GM18526 (cell line): ENCODE data around the gene CFAP43.

ENCODE experiments used
- POLR2A ChIP-seq: IDR thresholded peaks from 3 replicates; pipeline ENCODE4 v1.6.1; 2011; ENCODE audit not compliant: insufficient read length; ENCODE audit errors: extremely low read depth

The CFAP43 gene

GRCh38 chr10:104259999-104260774 lies 28.0 kb upstream of the CFAP43 start:
- TF ChIP-seq POLR2A: no peak

- no peak for TF ChIP-seq POLR2A
Observed at GRCh38 chr10:104259456-104259855, 27.3 kb upstream of the CFAP43 start.

- no peak for TF ChIP-seq POLR2A
Observed at GRCh38 chr10:104258209-104258608, 26.0 kb upstream of the CFAP43 start.

GRCh38 chr10:104257235-104257634 lies 25.1 kb upstream of the CFAP43 start:
- TF ChIP-seq POLR2A: no peak

- TF ChIP-seq POLR2A: no peak
Observed at GRCh38 chr10:104256335-104256961, 24.3 kb upstream of the CFAP43 start.

- no peak for TF ChIP-seq POLR2A
Observed at GRCh38 chr10:104255311-104255981, 23.3 kb upstream of the CFAP43 start.

GRCh38 chr10:104254493-104255310 lies 22.5 kb upstream of the CFAP43 start, which contains the start of gene GSTO1:
Gene GSTO1, plus strand, starts transcription at chr10:104254892. Its CDS starts 37 bp downstream, at chr10:104254929.
- TF ChIP-seq POLR2A: peak; percentile 84

GRCh38 chr10:104253606-104254410 lies 21.6 kb upstream of the CFAP43 start:
- TF ChIP-seq POLR2A: no peak

- TF ChIP-seq POLR2A: no peak
Observed at GRCh38 chr10:104253106-104253505, 20.9 kb upstream of the CFAP43 start.

- no peak for TF ChIP-seq POLR2A
Observed at GRCh38 chr10:104252368-104252767, 20.2 kb upstream of the CFAP43 start.

- TF ChIP-seq POLR2A: no peak
Observed at GRCh38 chr10:104251443-104251842, 19.3 kb upstream of the CFAP43 start.

- TF ChIP-seq POLR2A: no peak
Observed at GRCh38 chr10:104250371-104250770, 18.2 kb upstream of the CFAP43 start.

- TF ChIP-seq POLR2A: no peak
Observed at GRCh38 chr10:104247513-104248146, 15.5 kb upstream of the CFAP43 start.

GRCh38 chr10:104246976-104247375 lies 14.8 kb upstream of the CFAP43 start:
- TF ChIP-seq POLR2A: no peak
